HepG2 (cell line): ENCODE data around the gene ZBTB46. TPM values are rescaled to one million over a fixed set of nuclear protein-coding genes. Genes with fewer than 3 reads are reported as not detected.

Experiments used
- CENPBD1 ChIP-seq: sonication (generic); formaldehyde crosslinking; IDR thresholded peaks from 2 replicates; pipeline ENCODE4 v1.8.0; 2022; ENCODE audit warnings: missing genetic modification reagents, low read depth, mild to moderate bottlenecking, borderline replicate concordance
- CHD4 ChIP-seq: fragments of 200-600 bp; sonication (generic); IDR thresholded peaks from 2 replicates; pipeline ENCODE4 v1.7.0; 2017; ENCODE audit warnings: mild to moderate bottlenecking, low read length, borderline replicate concordance
- CREM ChIP-seq, 2 experiments: sonication (generic) in 1 of 2; formaldehyde crosslinking in 1 of 2; IDR thresholded peaks; 2 replicates each; pipeline versions ENCODE4 v1.4.0 to v1.6.1; 2016 to 2020; ENCODE audit warnings: antibody characterized with exemption in 1 of 2, mild to moderate bottlenecking in 1 of 2, missing genetic modification reagents in 1 of 2
- GATAD1 ChIP-seq: IDR thresholded peaks from 2 replicates; pipeline ENCODE4 v1.6.1; 2016; ENCODE audit warnings: missing genetic modification reagents, missing compliant biosample characterization
- KLF13 ChIP-seq: sonication (generic); formaldehyde crosslinking; IDR thresholded peaks from 2 replicates; pipeline ENCODE4 v1.4.0; 2020; ENCODE audit warnings: mild to moderate bottlenecking, missing genetic modification reagents
- MLX ChIP-seq: IDR thresholded peaks from 2 replicates; pipeline ENCODE4 v1.6.1; 2016
- MXD4 ChIP-seq: IDR thresholded peaks from 2 replicates; pipeline ENCODE4 v1.6.1; 2016; ENCODE audit warnings: mild to moderate bottlenecking, missing biosample characterization, missing genetic modification reagents
- NFAT5 ChIP-seq: sonication (generic); formaldehyde crosslinking; IDR thresholded peaks from 2 replicates; pipeline ENCODE4 v1.4.0; 2020; ENCODE audit warnings: missing genetic modification reagents
- POLR2G ChIP-seq: fragments of 200-400 bp; formaldehyde crosslinking; IDR thresholded peaks from 2 replicates; pipeline ENCODE4 v1.6.1; 2018; ENCODE audit warnings: mild to moderate bottlenecking, low read depth, low read length, moderate library complexity
- SIN3B ChIP-seq: fragments of 150-350 bp; IDR thresholded peaks from 2 replicates; pipeline ENCODE4 v1.6.1; 2014; ENCODE audit warnings: low read length
- TBX3 ChIP-seq: fragments of 450-650 bp; IDR thresholded peaks from 2 replicates; pipeline ENCODE4 v1.6.1; 2017; ENCODE audit warnings: antibody characterized with exemption, mild to moderate bottlenecking, inconsistent platforms, borderline replicate concordance
- ZBTB10 ChIP-seq: sonication (generic); formaldehyde crosslinking; IDR thresholded peaks from 2 replicates; pipeline ENCODE4 v1.4.0; 2020; ENCODE audit warnings: missing genetic modification reagents, borderline replicate concordance
- ZGPAT ChIP-seq: IDR thresholded peaks from 2 replicates; pipeline ENCODE4 v1.6.1; 2016; ENCODE audit warnings: mild to moderate bottlenecking
- ZNF451 ChIP-seq: sonication (generic); formaldehyde crosslinking; IDR thresholded peaks from 2 replicates; pipeline ENCODE4 v1.5.0; 2020; ENCODE audit warnings: mild to moderate bottlenecking, missing genetic modification reagents
- ZNF460 ChIP-seq: sonication (generic); formaldehyde crosslinking; IDR thresholded peaks from 2 replicates; pipeline ENCODE4 v1.5.1; 2020; ENCODE audit warnings: missing genetic modification reagents, mild to moderate bottlenecking, borderline replicate concordance
- ZNF570 ChIP-seq: sonication (generic); formaldehyde crosslinking; IDR thresholded peaks from 2 replicates; pipeline ENCODE4 v1.4.0; 2020; ENCODE audit warnings: mild to moderate bottlenecking, missing genetic modification reagents, borderline replicate concordance
- ZNF740 ChIP-seq: sonication (generic); formaldehyde crosslinking; IDR thresholded peaks from 2 replicates; pipeline ENCODE4 v1.4.0; 2020; ENCODE audit warnings: missing genetic modification reagents
- polyA plus RNA-seq, 8 experiments: library from polyadenylated mRNA; depleted of rRNA in 3 of 8; stranded (reverse) in 7 of 8; unstranded in 1 of 8; fragments of >200 nt; fragmentation: Illumina TruSeq in 4 of 8; extraction: Trizol in 4 of 8; gene quantifications; 2 replicates each; pipeline versions ENCODE4 v1.2.1 to v1.2.3, GENCODE V29; 2011 to 2016; ENCODE audit warnings: low read depth in 4 of 8, missing spikeins in 1 of 8, mixed read lengths in 1 of 8; ENCODE audit not compliant: insufficient read depth in 1 of 8
- total RNA-seq, 5 experiments: library from RNA; depleted of rRNA; stranded (reverse); fragments of >200 nt; fragmentation: Illumina TruSeq; extraction: Trizol; gene quantifications; 2 replicates each; pipeline ENCODE4 v1.2.3, GENCODE V29; 2016; ENCODE audit warnings: low read depth in 1 of 5

The ZBTB46 gene
- total and polyA plus RNA-seq, 2 of the 13 experiments (the other 11 are each of a cell fraction or from before 2014, with no cell fraction given) = 1.6 to 13.5 TPM

GRCh38 chr20:63737945-63738686, 92.9 kb downstream of the ZBTB46 start (continued):
- peak; percentile 47 for TF ChIP-seq NFAT5
- peak; percentile 97; the same call in 1 of the 2 replicates for TF ChIP-seq ZNF570 (CRISPR knock-in tag)
- no peak for TF ChIP-seq SIN3B
- TF ChIP-seq CHD4 = no peak
- peak; percentile 66; the same call in 1 of the 2 replicates for TF ChIP-seq TBX3
- TF ChIP-seq GATAD1 (CRISPR knock-in tag) = peak; percentile 61
- TF ChIP-seq ZGPAT (CRISPR knock-in tag) = peak; percentile 20
- peak; percentile 94; the same call in 1 of the 2 replicates for TF ChIP-seq KLF13 (CRISPR knock-in tag)
- peak; percentile 94 for TF ChIP-seq POLR2G
- TF ChIP-seq MXD4 = peak; percentile 75
- no peak for TF ChIP-seq CENPBD1
- peak; percentile 88 for TF ChIP-seq ZBTB10 (CRISPR knock-in tag)
- peak; percentile 88 for TF ChIP-seq ZNF740 (CRISPR knock-in tag)
- no peak for TF ChIP-seq MLX
- peak; percentile 75; the same call in 1 of the 2 replicates for TF ChIP-seq ZNF451 (CRISPR knock-in tag)
- no peak for TF ChIP-seq ZNF460 (CRISPR knock-in tag)
- no peak for TF ChIP-seq CREM (IDR thresholded peaks at IDR 0.05)
- no peak for TF ChIP-seq CREM (CRISPR knock-in tag; IDR thresholded peaks at IDR 0.05)
